Bronchial epithelial cell (primary cell): ENCODE data around the gene NME4. TPM values are rescaled to one million over a fixed set of nuclear protein-coding genes. Genes with fewer than 3 reads are reported as not detected.
A peak's percentile ranks its signal among the peaks of the same experiment; 100 is the strongest.
"Not testable (repeated sequence)": the region's sequence is repeated elsewhere in the genome, so short reads cannot be mapped to it uniquely, and the experiment has no call there.

Experiments
- DNase-seq: peaks from one replicate; pipeline ENCODE4 v3.0.0-alpha.2; 2010; ENCODE audit warnings: low read depth
- FAIRE-seq: peaks from 2 replicates; lab custom pipeline; 2011; peaks lifted over from hg19 to GRCh38; lab: Jason Lieb, UNC
- H3K27me3 ChIP-seq: 2 replicates; pipeline ENCODE4 v1.5.1; 2011; ENCODE audit warnings: low read length; ENCODE audit not compliant: control insufficient read depth, insufficient read depth
- H3K36me3 ChIP-seq: 2 replicates; pipeline ENCODE4 v1.5.1; 2011; ENCODE audit warnings: low read length; ENCODE audit not compliant: control insufficient read depth, insufficient read depth
- H3K4me3 ChIP-seq: 2 replicates; pipeline ENCODE4 v1.5.1; 2011; ENCODE audit warnings: mild to moderate bottlenecking, low read depth, low read length, control low read depth
- total RNA-seq: library from RNA; depleted of rRNA; stranded (reverse); fragments of >200 nt; gene quantifications from 2 replicates; pipeline ENCODE4 v1.2.1, GENCODE V29; 2014
- TF ChIP-seq, protein P1 (sequence below): IDR thresholded peaks from 2 replicates; pipeline ENCODE4 v1.5.1; 2011; ENCODE audit warnings: mild to moderate bottlenecking, moderate library complexity, low read length, control low read depth, inconsistent platforms; ENCODE audit not compliant: insufficient read depth, severe bottlenecking

Gene NME4
- total RNA-seq = 35.3 and 64.0 TPM in 2 replicates

DNA sequence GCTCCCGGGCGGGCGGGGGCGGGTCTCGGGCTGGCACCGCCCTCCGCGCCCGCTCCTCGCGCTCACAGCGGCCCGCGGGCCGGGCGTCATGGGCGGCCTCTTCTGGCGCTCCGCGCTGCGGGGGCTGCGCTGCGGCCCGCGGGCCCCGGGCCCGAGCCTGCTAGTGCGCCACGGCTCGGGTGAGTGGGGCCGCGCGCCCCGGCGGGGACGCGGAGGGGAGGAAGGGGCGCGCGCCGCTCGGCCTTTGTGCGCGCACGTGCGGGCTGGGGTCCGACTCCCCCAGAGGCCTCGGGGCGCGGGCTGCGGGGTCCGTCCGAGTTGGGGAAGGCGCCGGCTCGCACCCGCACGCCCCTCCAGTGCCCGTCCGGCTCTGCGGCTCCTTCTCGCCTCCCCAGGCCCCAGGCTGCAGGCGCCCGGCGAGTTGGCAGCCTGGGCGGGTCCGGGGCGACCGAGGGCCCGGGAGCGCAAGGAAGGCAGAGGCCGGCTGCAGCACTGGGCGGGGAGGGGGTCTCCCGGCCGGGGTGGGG lies at the start of gene NME4:
Gene NME4 (plus strand): TSS at position 65 of the 527 bp plus-strand sequence. CDS start 24 bp downstream, at position 89.
- TF ChIP-seq, protein P1, sequence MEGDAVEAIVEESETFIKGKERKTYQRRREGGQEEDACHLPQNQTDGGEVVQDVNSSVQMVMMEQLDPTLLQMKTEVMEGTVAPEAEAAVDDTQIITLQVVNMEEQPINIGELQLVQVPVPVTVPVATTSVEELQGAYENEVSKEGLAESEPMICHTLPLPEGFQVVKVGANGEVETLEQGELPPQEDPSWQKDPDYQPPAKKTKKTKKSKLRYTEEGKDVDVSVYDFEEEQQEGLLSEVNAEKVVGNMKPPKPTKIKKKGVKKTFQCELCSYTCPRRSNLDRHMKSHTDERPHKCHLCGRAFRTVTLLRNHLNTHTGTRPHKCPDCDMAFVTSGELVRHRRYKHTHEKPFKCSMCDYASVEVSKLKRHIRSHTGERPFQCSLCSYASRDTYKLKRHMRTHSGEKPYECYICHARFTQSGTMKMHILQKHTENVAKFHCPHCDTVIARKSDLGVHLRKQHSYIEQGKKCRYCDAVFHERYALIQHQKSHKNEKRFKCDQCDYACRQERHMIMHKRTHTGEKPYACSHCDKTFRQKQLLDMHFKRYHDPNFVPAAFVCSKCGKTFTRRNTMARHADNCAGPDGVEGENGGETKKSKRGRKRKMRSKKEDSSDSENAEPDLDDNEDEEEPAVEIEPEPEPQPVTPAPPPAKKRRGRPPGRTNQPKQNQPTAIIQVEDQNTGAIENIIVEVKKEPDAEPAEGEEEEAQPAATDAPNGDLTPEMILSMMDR = no peak
- DNase-seq (no peak), FAIRE-seq (no peak)

DNA sequence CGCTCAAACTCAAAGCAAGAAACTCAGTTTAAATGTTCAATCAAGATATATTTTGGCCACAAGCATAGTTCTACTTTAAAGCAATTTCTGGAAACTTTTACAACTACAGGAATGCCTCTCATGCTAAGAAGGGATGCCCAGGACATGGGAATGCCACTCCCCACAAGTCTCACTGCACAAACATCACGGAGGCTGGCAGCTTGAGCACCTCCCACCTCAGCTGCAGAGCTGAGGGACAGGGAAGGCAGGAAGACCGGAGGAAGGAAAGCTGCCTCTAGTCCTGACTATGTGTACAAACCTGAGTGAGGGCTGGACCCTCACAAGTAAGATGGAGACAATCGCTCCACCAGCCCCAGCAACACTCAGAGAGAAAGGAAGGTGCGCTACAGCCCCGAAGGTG lies 49.8 kb upstream of the NME4 start:
- H3K27me3 ChIP-seq = no peaks in the 10 kb centered on the region
- FAIRE-seq (no peak), DNase-seq (peak; percentile 30)
- H3K36me3 ChIP-seq = peaks cover 15% of the 10 kb centered on the region
- TF ChIP-seq, protein P1 = no peak
- H3K4me3 ChIP-seq = no peak overlapping the region

More for the DNA sequence above, at the start of gene NME4:
- peak within 1 kb of the TSS; percentile 49 for H3K4me3 ChIP-seq
- H3K36me3 ChIP-seq = peaks cover 4% of the 10 kb centered on the region
- H3K27me3 ChIP-seq = no peaks in the 10 kb centered on the region

DNA sequence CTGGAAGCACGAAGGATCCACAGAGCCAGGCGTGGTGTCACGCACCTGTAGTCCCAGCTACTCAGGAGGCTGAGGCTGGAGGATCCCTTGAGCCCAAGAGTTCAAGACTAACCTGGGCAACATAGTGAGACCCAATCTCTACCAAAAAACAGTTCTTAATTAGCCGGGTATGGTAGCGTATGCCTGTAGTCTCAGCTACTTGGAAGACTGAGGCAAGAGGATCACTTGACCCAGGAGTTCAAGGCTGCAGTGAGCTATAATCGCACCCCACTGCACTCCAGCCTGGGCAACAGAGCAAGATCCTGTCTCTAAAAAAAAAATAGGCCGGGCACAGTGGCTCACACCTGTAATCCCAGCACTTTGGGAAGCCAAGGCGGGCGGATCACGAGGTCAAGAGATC lies 48.5 kb upstream of the NME4 start:
- not testable (repeated sequence) for H3K4me3 ChIP-seq, DNase-seq, H3K27me3 ChIP-seq, FAIRE-seq
- H3K36me3 ChIP-seq = peaks cover 10% of the 10 kb centered on the region

DNA sequence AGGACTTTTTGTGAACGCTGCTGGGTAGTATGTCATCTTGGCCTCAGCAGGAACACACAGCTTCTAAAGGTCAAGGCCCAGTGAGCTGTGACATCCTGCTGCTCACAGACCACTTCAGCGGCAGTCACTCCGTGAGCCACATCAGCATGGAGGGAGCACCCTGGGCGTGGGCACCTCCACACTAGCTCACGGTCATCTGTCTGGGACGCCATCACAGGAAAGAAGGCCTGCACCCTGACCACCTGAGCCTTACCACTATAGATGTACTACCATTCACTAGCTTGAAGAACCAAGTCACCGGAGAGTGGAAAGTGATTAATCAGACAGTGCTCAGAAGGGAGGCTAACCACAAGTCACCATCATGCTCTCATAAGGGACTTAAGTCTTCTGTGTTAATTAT lies 47.8 kb upstream of the NME4 start:
- no peak for FAIRE-seq
- TF ChIP-seq, protein P1 = no peak
- DNase-seq = no peak
- H3K27me3 ChIP-seq = no peaks in the 10 kb centered on the region
- no peak overlapping the region for H3K4me3 ChIP-seq
- peaks cover 10% of the 10 kb centered on the region for H3K36me3 ChIP-seq

DNA sequence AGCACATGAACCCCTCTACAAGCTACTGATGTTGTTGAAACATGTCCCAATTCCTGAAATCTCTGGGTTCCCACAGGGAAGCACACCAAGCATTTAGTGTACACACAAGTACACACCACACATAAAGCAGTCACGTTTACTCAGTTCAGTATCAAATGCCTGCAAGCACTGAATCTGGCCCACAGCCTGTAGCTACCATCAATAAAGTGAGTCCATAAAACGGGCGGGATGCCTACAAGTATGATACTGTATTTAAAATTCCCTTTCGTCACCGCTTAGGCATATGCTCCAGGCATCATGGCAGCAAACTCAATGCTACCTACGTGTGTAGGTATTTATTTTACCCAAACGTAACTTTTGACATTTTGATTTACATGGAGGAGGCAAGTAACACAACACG lies 46.8 kb upstream of the NME4 start:
- DNase-seq (no peak), FAIRE-seq (no peak)
- no peak overlapping the region for H3K4me3 ChIP-seq
- no peaks in the 10 kb centered on the region for H3K27me3 ChIP-seq
- TF ChIP-seq, protein P1 = no peak
- peaks cover 8% of the 10 kb centered on the region for H3K36me3 ChIP-seq

DNA sequence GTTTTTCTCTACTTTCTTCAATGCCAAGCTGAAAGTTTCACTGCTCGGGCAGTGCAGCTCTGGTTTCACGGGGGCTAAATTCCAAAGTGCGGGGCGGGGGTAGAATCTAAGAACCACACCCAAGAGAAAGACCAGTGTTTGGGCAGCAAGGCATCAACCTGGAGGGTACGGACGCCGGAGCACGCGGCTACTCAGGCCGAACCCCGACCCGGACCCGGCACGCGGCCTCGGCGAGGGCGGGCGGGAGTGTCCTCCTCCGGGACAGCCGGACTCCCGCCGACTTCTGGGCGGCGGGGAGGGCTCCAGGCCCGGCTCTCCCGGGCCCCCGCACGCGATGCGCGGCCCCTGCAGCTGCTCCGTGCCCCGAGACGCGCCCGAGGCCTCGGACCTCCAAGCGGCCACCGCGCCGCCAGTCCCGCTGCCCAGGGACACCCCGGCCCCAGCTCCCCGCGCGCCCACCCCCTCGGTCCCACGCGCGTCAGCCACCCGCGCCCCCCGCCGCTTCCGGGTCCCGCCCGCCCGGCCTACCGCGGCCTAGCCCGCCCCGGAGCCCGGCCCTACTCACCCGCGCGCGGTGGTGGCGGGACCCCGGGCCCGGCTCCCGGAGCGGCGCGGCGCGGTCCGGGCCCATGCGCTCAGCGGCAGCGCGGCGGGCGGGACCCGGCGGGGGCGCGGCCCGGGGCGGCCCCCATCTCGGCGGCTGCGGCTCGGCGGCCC lies 45.0 kb upstream of the NME4 start:
- Histone ChIP-seq H3K27me3 (no peaks in the 10 kb centered on the region), H3K4me3 (peak overlapping the region; percentile 62), H3K36me3 (peaks cover 3% of the 10 kb centered on the region)
- DNase-seq = no peak
- TF ChIP-seq, protein P1 = no peak
- no peak for FAIRE-seq
